ENCODE measurements around the gene C11orf24.

The C11orf24 gene

GRCh38 chr11:68263444-68264035 is 8.2 kb downstream of the C11orf24 start:
- Mint-ChIP-seq H3K9me3 (no peaks in the 10 kb centered on the region), H3K27me3 (ENCODE audit: low read depth, poor library complexity) (no peaks in the 10 kb centered on the region), H3K27ac (no peak overlapping the region), H3K36me3 (ENCODE audit: low read depth) (peaks cover 53% of the 10 kb centered on the region), H3K4me1 (peaks cover 6% of the 10 kb centered on the region), H3K4me3 (no peak overlapping the region)
- TF ChIP-seq CTCF (IDR thresholded peaks at IDR 0.05), result no peak
- DNase-seq, result no peak

DNA sequence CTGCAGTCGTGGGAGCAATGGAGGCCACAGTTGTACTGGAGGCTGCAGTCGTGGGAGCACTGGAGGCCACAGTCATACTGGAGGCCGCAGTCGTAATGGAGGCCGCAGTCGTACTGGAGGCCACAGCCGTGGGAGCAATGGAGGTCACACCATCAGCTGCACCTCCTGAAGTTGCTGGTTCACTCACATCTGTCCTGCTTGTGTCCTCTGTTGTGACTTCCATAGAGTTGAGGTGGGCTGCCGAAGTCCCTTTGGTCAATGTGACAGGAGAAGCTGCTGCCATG is 9.3 kb downstream of the C11orf24 start:
- Mint-ChIP-seq H3K27ac (no peak overlapping the region), H3K36me3 (ENCODE audit: low read depth) (peaks cover 45% of the 10 kb centered on the region), H3K4me1 (peaks cover 8% of the 10 kb centered on the region), H3K9me3 (no peaks in the 10 kb centered on the region), H3K4me3 (no peak overlapping the region), H3K27me3 (ENCODE audit: low read depth, poor library complexity) (no peaks in the 10 kb centered on the region)
- no peak for DNase-seq
- no peak for TF ChIP-seq CTCF (IDR thresholded peaks at IDR 0.05)

DNA sequence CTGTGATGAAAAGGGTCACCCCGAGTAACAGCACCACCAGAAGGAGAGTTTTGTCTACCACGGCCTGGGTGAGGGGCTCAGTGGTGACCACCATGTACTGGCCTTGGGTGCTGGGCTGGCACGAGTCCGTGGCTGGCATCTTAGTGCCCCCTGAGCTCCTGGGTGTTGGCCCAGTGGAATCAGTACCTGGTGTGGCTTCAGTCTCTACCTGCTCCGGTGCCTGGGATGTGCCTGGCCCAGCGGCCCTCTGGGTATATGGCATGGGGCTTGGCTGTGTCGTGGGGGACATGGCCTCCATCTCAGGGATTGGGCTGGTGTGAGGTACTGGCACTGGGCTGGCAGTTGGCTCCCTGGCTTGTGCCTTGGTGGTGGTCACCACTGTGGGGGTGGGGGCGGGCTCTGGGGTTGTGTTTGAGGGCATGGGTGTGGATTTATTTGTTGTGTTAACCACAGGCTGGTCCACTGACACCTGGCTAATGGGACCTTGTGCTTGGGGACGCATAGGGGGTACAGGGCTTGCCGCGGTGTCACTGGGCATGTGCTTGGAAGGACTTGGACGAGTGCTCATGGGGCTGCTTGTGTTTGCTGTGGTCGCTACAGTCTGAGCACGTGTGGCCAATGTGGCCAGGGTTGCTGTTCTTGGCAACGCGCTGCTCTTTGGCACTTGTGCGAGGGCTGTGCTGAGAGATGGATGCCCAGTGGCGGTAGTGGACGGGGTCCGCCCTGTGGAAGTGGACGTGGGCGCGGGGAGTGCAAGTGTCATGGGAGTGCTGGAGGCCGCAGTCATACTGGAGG is 9.8 kb downstream of the C11orf24 start:
- no peak overlapping the region for H3K4me3 Mint-ChIP-seq
- H3K9me3 Mint-ChIP-seq, result no peaks in the 10 kb centered on the region
- peaks cover 40% of the 10 kb centered on the region for H3K36me3 Mint-ChIP-seq (ENCODE audit: low read depth)
- H3K4me1 Mint-ChIP-seq, result peaks cover 10% of the 10 kb centered on the region
- DNase-seq, result no peak
- H3K27me3 Mint-ChIP-seq (ENCODE audit: low read depth, poor library complexity), result no peaks in the 10 kb centered on the region
- TF ChIP-seq CTCF (IDR thresholded peaks at IDR 0.05), result no peak
- no peak overlapping the region for H3K27ac Mint-ChIP-seq

DNA sequence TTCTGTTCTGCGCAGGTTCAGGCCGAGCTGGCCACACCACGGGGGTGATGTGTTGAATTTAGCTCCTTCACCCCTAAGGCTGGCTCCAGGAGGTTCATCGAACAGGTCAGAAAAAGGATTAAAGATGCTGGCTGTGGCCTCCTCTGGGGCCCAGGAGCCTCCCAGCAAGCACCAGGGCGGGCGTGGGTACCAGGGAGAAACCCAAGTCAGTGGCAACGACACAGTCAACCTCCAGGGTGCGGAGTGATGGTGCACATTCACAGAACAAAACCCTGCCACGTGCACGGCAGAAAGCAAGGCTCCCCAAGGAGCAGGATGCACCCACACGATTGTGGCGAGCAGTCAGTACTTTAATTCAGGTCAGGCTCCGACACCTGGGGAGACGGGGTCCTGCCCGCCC is 10.8 kb downstream of the C11orf24 start:
- Mint-ChIP-seq H3K4me1 (peaks cover 19% of the 10 kb centered on the region), H3K27ac (no peak overlapping the region), H3K36me3 (ENCODE audit: low read depth) (peaks cover 33% of the 10 kb centered on the region), H3K4me3 (no peak overlapping the region), H3K27me3 (ENCODE audit: low read depth, poor library complexity) (no peaks in the 10 kb centered on the region), H3K9me3 (no peaks in the 10 kb centered on the region)
- TF ChIP-seq CTCF (IDR thresholded peaks at IDR 0.05), result no peak
- no peak for DNase-seq

DNA sequence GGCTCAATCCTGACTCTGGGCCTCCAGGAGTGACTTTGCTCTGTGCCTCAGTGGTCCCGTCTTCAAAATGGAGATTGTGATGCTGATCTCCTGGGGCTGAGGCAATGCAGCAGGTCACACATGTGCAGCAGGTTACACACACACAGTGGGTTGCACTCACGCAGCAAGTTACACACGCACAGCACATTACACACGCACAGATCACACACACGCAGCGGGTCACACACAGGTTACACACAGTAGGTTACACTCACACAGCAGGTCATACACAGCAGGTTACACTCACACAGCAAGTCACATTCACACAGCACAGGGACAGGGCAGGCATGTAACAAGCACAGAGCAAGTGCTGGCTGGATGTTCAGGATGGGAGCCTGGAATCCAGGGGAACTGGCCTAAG is 11.3 kb downstream of the C11orf24 start:
- no peak for TF ChIP-seq CTCF (IDR thresholded peaks at IDR 0.05)
- H3K27ac Mint-ChIP-seq, result peak overlapping the region; percentile 62
- no peaks in the 10 kb centered on the region for H3K27me3 Mint-ChIP-seq (ENCODE audit: low read depth, poor library complexity)
- no peaks in the 10 kb centered on the region for H3K9me3 Mint-ChIP-seq
- no peak for DNase-seq
- no peak overlapping the region for H3K4me3 Mint-ChIP-seq
- peaks cover 25% of the 10 kb centered on the region for H3K4me1 Mint-ChIP-seq
- peaks cover 33% of the 10 kb centered on the region for H3K36me3 Mint-ChIP-seq (ENCODE audit: low read depth)

All from nephron progenitor cell (in vitro differentiated cells).